Fibroblast of the aortic adventitia (primary cell): ENCODE measurements around the gene SHROOM1. TPM values are rescaled to one million over a fixed set of nuclear protein-coding genes. Genes with fewer than 3 reads are reported as not detected.

Experiments
- DNase-seq: peaks from one replicate; pipeline ENCODE4 v3.0.0-alpha.2; 2010; ENCODE audit warnings: low read depth
- H3K4me3 ChIP-seq: 2 replicates; pipeline ENCODE4 v1.5.1; 2011; ENCODE audit warnings: low read depth, mild to moderate bottlenecking, control low read depth, low read length, moderate library complexity
- total RNA-seq: library from RNA; depleted of rRNA; stranded (reverse); fragments of >200 nt; gene quantifications from 2 replicates; pipeline ENCODE4 v1.2.3, GENCODE V29; 2012; ENCODE audit warnings: low replicate concordance
- TF ChIP-seq, protein P1 (sequence below): IDR thresholded peaks from 2 replicates; pipeline ENCODE4 v1.5.1; 2011; ENCODE audit warnings: mild to moderate bottlenecking, low read length, control low read depth, inconsistent platforms; ENCODE audit not compliant: insufficient read depth

Gene SHROOM1
- total RNA-seq, 1 donor: 7.6 TPM

DNA sequence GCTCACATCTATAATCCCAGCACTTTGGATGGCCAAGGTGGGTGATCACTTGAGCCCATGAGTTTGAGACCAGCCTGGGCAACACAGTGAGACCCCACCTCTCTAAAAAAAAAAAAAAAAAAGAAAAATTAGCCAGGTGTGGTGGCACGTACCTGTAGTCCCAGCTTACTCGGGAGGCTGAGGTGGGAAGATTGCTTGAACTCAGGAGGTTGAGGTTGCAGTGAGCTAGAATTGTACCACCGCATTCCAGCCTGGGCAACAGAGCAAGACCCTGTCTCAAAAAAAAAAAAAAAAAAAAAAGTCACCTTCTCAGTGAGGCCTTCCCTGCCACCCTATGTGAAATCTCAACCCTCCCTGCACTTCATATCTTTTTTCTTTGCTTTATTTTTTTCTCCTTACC, 39.4 kb downstream of the SHROOM1 start:
- no peak overlapping the region for H3K4me3 ChIP-seq
- no peak for DNase-seq
- TF ChIP-seq, protein P1, sequence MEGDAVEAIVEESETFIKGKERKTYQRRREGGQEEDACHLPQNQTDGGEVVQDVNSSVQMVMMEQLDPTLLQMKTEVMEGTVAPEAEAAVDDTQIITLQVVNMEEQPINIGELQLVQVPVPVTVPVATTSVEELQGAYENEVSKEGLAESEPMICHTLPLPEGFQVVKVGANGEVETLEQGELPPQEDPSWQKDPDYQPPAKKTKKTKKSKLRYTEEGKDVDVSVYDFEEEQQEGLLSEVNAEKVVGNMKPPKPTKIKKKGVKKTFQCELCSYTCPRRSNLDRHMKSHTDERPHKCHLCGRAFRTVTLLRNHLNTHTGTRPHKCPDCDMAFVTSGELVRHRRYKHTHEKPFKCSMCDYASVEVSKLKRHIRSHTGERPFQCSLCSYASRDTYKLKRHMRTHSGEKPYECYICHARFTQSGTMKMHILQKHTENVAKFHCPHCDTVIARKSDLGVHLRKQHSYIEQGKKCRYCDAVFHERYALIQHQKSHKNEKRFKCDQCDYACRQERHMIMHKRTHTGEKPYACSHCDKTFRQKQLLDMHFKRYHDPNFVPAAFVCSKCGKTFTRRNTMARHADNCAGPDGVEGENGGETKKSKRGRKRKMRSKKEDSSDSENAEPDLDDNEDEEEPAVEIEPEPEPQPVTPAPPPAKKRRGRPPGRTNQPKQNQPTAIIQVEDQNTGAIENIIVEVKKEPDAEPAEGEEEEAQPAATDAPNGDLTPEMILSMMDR: no peak

DNA sequence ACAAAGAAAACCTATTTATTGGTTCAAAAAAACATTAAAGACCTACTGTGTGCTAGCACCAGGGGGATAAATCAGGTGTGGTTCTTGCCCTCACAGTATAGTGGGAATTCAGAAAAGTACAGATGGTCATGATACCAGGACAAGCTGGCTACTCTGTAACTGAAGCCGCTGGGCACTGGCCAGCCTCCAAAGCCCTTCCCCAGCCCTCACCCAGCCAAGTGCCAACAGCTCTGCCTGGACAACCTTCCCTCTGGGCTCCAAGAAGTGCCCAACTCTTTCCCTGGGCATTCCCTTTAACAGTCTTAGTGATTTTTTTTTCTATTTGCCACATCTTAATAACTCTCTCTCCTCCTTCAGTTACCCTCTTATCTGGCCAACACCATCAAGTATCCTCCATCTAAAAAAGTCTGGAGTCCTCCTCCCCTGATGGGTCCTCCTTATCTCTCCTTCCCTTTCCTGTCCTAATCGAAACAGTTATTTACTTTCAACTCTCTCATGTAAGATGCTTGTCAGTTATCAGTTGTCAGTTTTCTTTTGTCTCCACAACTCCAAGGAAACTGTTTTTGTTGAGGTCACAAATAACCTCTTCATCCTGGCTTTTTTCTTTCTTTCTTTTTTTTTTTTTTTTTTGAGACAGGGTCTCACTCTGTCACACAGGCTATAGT, 40.1 kb downstream of the SHROOM1 start:
- TF ChIP-seq, protein P1: no peak
- DNase-seq: no peak
- H3K4me3 ChIP-seq: no peak overlapping the region

DNA sequence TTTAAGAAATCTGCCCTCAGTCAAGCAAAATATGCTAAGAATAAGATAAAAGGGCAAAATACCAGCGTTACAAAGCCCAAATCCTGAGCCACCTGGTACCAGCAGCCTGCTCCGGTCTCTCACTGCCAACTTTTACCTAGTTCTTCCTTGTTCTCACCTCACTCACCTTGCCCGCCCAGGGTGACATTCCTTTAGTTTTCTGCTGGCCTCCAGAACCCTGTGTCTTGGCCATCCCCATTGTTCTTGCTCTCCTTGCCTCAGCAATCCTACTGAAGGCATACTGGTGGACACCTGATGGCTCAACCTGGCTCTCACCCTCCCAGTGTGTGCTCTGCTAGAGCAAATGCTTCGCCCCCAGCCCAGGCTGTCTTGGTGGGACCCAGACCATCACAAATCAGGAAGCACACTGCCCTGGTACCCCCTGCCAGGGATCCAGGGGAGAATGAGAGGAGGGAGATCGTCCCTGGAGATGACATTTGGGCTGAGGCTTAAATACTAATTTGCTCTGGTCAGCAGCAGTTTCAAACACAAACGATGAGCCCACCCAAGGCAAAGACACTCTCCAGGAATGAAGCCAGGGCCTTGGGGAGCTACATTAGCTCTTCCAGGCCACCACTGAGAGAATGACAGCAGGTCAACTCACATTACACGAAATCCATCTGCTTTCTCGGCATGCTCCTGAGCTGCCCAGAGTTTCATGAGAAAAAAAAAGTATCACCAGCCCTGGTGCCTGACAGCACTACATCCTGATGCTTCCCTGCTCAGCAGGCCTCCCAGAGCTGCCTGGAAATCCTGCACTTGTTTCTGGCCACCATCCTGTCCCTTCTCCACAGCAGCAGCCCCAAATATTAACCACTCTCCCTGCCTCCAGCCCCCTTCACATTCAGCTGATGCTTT, 41.2 kb downstream of the SHROOM1 start:
- H3K4me3 ChIP-seq: no peak overlapping the region
- DNase-seq: no peak
- TF ChIP-seq, protein P1: no peak

DNA sequence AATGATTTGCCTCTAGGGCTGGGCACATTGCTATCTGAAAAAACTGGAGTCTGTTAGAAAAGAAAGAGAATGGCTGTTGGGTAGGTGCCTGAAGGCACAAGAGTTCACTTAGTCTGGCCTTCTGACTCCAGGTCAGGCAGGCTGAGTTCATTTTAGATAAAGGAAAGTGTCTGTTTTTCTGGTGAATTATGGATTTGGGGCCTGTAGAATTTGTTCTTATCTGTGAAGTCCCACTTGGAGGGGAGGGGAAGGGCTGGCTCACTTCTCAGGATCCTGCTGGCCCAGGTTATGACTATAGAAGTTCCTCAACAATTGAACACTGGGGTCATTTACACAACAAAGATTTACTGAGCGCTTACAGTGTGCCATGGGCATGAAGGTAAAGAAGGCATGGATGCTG, 41.9 kb downstream of the SHROOM1 start:
- DNase-seq: no peak
- TF ChIP-seq, protein P1: no peak
- H3K4me3 ChIP-seq: no peak overlapping the region

DNA sequence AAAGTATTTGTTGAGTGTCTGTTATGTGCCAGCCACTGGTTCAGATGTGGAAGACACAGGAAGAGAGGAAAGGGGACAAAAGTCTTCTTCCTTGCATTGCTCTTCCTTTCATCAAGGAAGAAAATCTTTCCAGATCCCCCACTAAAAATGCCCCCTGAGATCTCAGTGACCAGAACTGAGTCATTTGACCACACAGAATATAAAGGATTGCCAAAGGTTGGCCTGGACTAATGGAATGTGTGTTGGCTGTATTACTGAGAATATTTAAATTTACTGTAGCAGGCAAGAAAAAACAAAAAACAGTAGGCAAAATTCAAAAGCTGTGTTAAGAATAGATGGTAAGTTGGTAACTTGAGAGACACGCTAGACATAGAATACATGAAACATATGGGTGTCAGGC, 43.4 kb downstream of the SHROOM1 start:
- TF ChIP-seq, protein P1: no peak
- peak; percentile 71 for DNase-seq
- no peak overlapping the region for H3K4me3 ChIP-seq

DNA sequence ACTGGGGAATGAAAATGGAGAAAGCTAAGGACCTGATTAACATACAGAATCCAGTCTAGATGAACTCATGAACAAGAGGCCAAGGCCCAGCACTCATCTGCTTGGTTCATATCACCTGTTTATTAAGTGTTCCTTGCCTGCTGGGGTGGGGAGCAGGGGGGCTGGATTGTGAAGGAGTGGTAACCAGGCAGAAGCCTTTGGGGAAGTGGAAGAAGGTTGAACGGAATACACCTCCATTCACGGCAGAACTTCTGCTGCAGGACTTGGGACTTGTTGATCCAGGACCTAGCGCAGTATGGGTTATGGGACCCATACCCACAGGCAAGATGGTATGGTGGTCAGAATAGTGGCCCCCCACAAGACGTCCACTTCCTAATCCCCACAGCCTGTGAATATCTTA, 44.6 kb downstream of the SHROOM1 start:
- DNase-seq: no peak
- H3K4me3 ChIP-seq: no peak overlapping the region
- TF ChIP-seq, protein P1: no peak
